Measurements from ENCODE around the gene MYO18A.
"Not testable (repeated sequence)": the region's sequence is repeated elsewhere in the genome, so short reads cannot be mapped to it uniquely, and the experiment has no call there.

MYO18A gene

DNA sequence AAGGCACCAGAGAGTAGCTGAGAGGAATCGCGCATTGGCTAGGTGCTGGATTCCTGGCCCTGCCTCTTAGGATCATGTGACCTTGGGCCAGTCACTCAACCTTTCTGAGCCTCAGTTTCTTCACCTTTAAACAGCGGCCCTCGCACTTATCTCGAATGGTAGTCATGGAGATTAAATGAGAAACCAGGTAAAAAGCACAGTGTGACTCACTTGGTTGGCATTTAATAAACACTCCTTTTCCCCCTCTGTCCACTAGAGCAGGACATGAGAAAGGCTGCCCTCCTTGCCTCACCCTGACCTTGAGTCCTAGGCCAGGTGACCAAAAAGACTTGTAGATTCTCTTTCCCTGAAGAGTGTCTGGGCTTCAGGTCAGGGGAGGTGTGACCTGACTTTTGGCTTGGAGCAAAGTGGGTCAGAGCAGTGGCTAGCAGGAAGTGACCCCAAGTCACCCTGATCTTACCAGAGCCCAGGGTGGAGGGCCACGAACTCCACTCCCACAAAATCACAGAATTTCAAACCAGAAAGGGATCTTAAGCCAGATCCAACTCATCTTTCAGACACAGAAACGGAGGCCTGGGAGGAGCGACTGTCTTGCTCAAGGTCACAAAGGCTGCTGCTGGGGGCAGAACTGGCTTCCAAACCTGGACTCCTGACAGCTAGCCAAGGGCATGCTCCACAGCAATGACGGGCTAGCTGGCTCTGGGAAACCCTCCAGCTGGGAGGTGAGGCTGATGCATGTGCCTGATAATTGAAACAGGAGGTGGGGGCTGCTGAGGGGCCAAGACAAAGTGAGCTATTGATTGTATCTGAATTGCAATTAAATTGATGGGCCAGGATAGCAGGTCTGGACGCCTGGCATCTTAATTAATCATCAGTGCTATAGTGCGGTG is 72.0 kb downstream of the MYO18A start:
- DNase-seq (ENCODE audit: low spot score), result no peak

- DNase-seq (ENCODE audit: low spot score), result no peak
Observed at GRCh38 chr17:29107084-29107483, 73.1 kb downstream of the MYO18A start.

GRCh38 chr17:29103341-29103740 is 76.9 kb downstream of the MYO18A start:
- no peak for DNase-seq (ENCODE audit: low spot score)

GRCh38 chr17:29102741-29103181 is 77.4 kb downstream of the MYO18A start:
- DNase-seq (ENCODE audit: low spot score), result no peak

DNA sequence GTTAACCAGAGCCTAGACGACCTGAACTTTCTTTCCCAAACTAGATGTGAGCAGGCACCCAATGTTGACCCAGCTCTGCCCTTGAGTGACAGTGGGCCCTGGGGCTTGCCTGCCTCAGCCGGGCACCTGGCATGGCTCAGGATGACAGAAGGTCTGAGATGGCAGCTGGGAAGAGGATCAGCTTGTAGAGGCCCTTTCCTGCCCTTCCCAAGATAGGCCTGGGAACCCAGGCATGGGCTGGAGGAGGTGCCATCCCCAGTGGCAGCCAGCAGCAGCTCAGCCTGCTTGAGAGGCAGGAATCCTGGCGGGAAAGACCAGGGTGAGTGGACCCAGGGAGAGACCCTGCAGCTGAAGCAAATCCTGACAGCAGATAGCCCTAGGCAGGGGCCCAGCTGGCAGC is 78.2 kb downstream of the MYO18A start:
- no peak for DNase-seq (ENCODE audit: low spot score)

- no peak for DNase-seq (ENCODE audit: low spot score)
Observed at GRCh38 chr17:29100296-29100695, 79.9 kb downstream of the MYO18A start.

- no peak for DNase-seq (ENCODE audit: low spot score)
Observed at GRCh38 chr17:29099527-29099926, 80.7 kb downstream of the MYO18A start.

GRCh38 chr17:29096094-29096493 is 84.1 kb downstream of the MYO18A start:
- no peak for DNase-seq (ENCODE audit: low spot score)

DNA sequence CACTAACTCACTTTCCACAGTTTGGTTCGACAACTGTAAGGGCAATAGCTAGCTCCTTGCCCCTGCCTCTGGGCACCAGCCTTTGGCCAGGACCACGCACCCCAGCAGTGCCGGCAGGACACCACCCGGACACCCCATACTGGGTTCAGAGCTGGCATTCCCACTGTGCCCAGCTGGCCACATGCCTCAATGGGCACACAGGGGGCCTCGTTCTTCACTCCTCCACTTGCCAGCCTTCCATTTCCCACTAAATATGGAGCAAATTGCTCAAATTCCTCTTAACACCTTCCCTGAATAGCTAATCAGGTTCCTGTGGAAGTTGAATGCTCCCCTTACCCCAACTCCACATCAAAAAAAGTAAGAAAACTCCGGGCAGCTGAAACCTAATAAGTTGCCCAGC is 84.8 kb downstream of the MYO18A start:
- DNase-seq (ENCODE audit: low spot score), result no peak

DNA sequence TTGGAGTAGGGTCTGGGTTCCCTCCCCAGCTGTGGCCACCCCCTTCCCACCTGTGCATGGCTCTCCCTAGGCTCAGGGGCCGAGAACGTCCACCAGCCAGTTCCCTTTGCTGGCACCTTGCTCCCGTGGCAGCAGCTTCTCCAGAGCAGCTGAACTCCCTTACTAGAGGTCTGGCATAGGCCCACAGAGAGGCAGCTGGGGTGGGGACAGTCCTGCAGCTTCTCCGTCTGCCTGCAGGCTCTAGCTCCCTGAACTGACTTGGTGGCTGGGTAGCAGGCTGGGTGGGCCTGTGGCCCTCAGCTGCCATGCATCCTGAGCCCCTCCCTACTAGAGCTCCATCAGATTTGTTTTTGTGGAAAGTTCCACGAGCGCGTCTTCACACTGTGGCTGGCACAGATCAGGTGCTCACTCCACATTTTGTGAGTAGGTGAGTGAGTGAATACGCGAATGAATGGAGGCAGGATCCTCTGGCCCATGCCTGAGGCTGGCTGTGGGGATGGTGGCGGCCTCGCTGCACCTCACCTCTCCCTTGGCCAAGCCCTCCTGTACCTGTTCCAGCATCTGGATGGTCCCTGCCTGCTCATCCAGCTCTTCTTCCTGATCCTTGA is 86.0 kb downstream of the MYO18A start:
- DNase-seq (ENCODE audit: low spot score), result no peak

- no peak for DNase-seq (ENCODE audit: low spot score)
Observed at GRCh38 chr17:29093090-29093871, 86.9 kb downstream of the MYO18A start.

- no peak for DNase-seq (ENCODE audit: low spot score)
Observed at GRCh38 chr17:29091606-29092289, 88.5 kb downstream of the MYO18A start.

DNA sequence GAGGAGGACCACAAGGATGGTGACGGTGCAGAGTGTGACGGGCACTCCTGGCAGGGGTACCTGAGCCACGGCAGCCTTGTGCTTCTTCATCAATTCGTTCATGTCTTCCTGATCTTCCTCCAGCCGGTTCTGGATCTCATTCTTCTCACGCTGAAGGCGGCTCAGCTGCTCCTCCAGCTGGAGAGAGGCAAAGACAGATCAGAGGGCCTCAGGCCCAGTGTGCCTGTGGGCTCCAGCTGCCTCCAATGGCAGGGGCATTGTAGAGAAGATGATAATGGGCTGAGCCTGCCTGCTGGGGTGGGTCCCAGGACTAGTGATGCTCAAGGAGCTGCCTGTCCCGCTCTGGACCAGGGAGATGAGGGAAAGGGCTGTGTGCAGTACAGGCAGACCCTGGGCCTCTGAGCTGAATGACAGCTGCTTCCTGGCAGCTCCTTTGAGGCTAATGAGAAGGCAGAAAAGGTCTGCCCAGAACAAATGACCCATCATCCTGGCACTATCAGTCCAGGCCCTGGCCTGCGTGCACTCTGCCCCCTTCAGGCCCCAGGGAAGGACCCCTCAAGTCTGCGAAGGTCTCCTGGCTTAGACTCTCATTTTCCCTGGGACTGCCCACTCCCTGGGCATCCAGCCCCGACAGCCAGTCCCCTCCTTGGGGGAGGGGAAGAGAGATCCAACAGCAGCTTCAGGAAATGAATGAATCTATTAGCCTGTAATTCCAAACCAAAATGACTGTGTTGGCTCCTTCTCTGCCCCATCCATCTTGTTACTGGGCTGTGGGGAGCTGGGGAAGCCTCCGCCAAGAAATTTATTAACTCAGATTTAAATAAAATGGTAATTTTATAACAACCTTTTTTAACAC is 89.2 kb downstream of the MYO18A start:
- no peak for DNase-seq (ENCODE audit: low spot score)

- DNase-seq (ENCODE audit: low spot score), result no peak
Observed at GRCh38 chr17:29090108-29090507, 90.1 kb downstream of the MYO18A start.

- DNase-seq (ENCODE audit: low spot score), result no peak
Observed at GRCh38 chr17:29089601-29090044, 90.6 kb downstream of the MYO18A start.

DNA sequence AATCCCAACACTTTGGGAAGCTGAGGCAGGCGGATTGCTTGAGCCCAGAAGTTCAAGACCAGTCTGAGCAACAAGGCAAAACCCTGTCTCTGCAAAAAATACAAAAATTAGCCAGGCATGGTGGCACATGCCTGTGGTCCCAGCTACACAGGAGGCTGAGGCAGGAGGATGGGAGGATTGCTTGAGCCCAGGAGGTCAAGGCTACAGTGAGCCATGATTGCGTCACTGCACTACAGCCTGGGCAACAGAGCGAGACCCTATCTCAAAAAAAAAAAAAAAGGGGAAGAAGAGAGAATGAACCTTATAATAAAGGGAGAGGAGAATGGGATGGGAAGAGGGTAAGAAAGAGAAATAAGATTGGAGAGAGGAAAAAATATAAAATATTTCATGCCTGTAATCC is 91.4 kb downstream of the MYO18A start:
- DNase-seq (ENCODE audit: low spot score), result not testable (repeated sequence)

DNA sequence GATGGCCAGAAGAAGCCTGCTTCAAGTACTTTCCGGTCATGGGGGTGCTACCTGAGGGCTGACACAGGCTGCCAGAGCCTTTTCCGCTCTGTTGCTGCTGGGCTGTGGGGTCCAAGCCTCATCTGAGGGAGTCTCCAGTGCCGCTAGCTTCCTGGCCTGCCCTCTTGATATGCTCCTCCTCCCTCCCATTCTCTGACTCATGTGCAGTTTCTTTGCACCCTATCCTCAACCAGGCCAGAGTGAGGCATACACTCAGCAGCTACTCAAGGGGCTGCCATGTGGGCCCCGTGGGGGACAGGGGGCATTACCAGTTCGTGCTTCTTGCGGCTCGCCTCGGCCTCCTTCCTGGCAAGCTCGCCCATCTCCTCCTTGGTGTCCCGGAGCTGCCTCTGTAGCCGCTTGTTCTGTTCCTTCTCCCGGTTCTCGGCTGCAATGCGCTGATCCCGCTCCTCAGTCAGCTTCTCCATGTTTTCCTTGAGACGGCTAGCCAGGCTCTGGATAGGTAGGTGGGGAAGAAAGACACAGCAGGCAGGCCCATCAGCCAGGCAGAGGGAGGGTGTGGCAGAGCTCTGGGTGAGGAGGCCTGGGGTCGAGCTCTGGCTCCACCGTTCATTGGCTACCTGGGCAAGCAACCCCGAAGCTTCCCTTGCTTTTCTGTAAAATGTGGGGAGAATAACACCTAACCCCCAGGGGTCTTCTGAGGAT is 93.4 kb downstream of the MYO18A start:
- DNase-seq (ENCODE audit: low spot score), result no peak

DNA sequence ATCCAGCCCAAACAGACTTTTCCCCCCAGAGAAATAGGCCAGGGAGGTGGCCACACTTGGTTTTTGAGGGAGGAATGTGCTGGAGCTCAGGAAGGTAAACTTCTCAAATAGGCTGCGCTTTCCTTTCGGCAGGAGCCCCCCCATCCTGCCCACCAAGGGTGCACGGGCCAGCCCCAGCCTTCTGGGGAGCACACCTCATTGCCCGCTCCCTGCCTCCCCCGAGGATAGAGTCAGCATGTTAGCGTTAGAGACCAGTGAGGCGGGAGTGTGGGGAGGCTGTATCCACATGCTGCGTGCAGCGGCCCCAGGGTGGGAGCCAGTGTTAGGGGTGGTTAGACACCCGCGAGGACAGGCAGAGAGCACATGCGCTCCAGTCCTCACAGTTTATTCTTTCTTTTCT is 95.0 kb downstream of the MYO18A start:
- no peak for DNase-seq (ENCODE audit: low spot score)

DNA sequence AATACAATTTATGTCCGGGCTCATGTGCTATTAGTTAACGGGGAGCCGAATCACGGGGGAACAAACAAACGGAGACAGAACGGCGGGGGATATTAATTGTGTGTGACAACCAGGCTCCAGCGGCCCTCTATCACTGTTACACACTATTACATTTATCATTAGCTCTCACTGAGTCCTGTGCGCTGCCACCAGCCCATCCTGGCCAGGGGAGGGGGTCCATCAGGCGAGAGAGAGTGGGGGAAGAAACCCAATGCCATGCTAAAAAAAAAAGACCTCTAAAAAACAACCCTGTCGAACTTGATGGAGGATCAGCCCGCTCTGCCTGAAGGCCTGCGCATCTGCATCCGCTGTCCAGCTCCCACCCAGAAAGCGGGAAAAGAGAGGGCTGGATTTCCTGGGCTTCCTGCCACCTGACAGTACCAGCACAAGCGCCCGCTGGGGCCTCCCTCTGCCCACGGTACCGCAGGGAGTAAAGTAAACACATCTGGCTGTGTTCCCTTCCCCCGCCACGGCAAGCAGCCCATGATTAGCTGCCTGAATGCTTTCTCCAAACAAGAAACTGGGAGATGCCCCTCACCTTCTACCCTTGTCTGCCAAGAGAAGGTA is 95.6 kb downstream of the MYO18A start:
- DNase-seq (ENCODE audit: low spot score), result no peak

DNA sequence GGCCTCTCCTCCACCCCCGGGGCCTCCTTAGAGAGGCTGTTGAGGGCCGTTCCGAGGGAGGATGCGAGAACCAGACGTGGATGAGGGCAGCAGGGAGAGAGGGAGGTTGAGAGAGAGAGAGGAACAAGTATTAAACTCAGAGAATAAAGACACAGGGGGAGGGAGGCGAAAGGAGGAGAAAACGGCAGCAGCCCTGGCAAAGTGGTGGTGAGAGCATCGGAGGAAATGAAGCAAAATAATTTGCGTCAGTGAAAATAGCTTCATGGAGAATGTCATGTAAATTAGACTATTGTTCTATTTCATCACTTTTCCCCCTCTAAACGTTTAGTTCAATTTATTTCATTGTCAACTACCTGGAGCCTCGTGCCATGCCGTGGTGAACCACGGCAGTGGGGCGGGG is 99.2 kb downstream of the MYO18A start:
- no peak for DNase-seq (ENCODE audit: low spot score)

Measured in hepatic stellate cell (primary cell).